Psoas muscle (tissue), 8 donors: Measurements from ENCODE around the gene RNF133. TPM values are rescaled to one million over a fixed set of nuclear protein-coding genes. Genes with fewer than 3 reads are reported as not detected.

ENCODE experiments used
- ATAC-seq, 4 donors: fragments of 200-7000 bp; cut with Tn5 transposase; one replicate each; pipeline ENCODE4 v1.9.1; 2020; ENCODE audit warnings: moderate library complexity in 3 of 4, mild to moderate bottlenecking in 2 of 4
- DNase-seq, 2 donors: peaks; one replicate each; pipeline ENCODE4 v3.0.0-alpha.2; 2020
- H3K27ac ChIP-seq: fragments of 200-600 bp; one replicate; pipeline ENCODE4 v1.8.0; 2022
- H3K27me3 ChIP-seq, 3 donors: fragments of 200-600 bp in 1 of 3; one replicate each; pipeline versions ENCODE4 v1.6.1 to v1.8.0; 2013 to 2022; ENCODE audit warnings: low read length in 2 of 3, mild to moderate bottlenecking in 2 of 3, moderate library complexity in 1 of 3; ENCODE audit not compliant: insufficient read depth in 3 of 3
- H3K36me3 ChIP-seq, 2 donors: fragments of 200-600 bp in 1 of 2; one replicate each; pipeline versions ENCODE4 v1.6.1 to v1.8.0; 2013 to 2022; ENCODE audit warnings: low read depth in 1 of 2, mild to moderate bottlenecking in 1 of 2, moderate library complexity in 1 of 2; ENCODE audit not compliant: insufficient read depth in 1 of 2
- H3K4me1 ChIP-seq: fragments of 200-600 bp; one replicate; pipeline ENCODE4 v1.8.0; 2022
- H3K4me3 ChIP-seq: fragments of 200-600 bp; one replicate; pipeline ENCODE4 v1.8.0; 2022; ENCODE audit warnings: mild to moderate bottlenecking
- H3K9me3 ChIP-seq: fragments of 200-600 bp; one replicate; pipeline ENCODE4 v1.8.0; 2022
- WGBS, 3 donors: extraction: QIAGEN DNeasy Blood & Tissue Kit; methylation state at CpG; one replicate each; pipeline versions ENCODE4 v1.1.6 to v1.1.7; 2013; 5-methylcytosine and 5-hydroxymethylcytosine counted together
- intact Hi-C, 2 donors: fragments of 100-400 bp; cut with DNase I; formaldehyde crosslinking; loops; one replicate each; pipeline versions ENCODE4 v1.11.0 to v1.14.2; 2022
- polyA plus RNA-seq, 3 donors: library from polyadenylated mRNA; stranded (reverse); fragments of 200-250 nt; gene quantifications; one replicate each; pipeline ENCODE4 v1.2.3, GENCODE V29; 2013
- total RNA-seq, 4 donors: library from RNA; stranded (reverse); fragmentation: NEBNext Ultra II Directional in 2 of 4; extraction: Animal tissue kit (Norgen Biotek cat#: 25700) in 2 of 4; gene quantifications; one replicate each; pipeline versions ENCODE4 v1.2.1 to v1.2.4, GENCODE V29; 2021 to 2023
- TF ChIP-seq, protein P1 (sequence below): fragments of 200-600 bp; IDR thresholded peaks from one replicate; pipeline ENCODE4 v1.8.0; 2022; ENCODE audit warnings: antibody characterized with exemption
- donor health status: healthy with polysubstance abuse.
- donor health status: DM: no; HTN: no; CAD: no; lungs with moderate emphysema.
- donor health status: Bipolar disorder and iron deficiency.
- donor health status: healthy.
- donor health status: DM: yes; HTN: yes; CAD: no.
- donor health status: DM: no; HTN: no; CAD: no.
- donor health status: DM: no; HTN: no; CAD: no.
- donor health status: DM: yes; HTN: yes; CAD: no.

The RNF133 gene
- total and polyA plus RNA-seq, 7 donors = 0.16 TPM; not detected in 6

DNA sequence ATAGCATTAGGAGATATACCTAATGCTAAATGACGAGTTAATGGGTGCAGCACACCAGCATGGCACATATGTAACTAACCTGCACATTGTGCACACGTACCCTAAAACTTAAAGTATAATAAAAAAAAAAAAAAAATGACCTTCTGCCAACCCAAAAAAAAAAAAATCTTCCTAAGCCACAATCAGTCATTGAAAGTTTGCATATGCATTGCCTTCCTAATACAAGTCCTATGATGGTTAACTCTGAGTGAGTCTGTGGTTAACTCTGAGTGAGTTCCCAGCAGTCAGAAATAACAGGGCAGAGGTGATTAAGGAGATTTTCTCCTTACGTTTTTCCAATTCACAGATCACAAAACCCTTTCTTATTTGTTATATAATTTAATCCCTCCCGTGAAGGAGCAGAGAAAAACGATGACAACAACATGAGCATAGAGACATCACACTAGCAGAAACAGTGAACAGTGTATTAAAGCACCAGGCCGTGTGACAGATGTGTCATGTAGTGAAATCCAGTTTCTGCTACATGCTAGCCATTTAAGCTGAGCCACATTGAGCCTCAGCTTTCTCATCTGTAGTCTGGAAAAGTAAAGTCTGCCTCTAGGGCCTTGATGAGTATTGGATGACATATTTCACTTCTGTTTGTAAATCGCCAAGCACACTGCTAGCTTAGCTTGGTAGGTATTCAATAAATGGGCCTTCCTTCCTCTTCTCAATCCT lies 11.2 kb upstream of the RNF133 start:
- H3K27me3 ChIP-seq = no peaks in the 10 kb centered on the region
- TF ChIP-seq, protein P1, sequence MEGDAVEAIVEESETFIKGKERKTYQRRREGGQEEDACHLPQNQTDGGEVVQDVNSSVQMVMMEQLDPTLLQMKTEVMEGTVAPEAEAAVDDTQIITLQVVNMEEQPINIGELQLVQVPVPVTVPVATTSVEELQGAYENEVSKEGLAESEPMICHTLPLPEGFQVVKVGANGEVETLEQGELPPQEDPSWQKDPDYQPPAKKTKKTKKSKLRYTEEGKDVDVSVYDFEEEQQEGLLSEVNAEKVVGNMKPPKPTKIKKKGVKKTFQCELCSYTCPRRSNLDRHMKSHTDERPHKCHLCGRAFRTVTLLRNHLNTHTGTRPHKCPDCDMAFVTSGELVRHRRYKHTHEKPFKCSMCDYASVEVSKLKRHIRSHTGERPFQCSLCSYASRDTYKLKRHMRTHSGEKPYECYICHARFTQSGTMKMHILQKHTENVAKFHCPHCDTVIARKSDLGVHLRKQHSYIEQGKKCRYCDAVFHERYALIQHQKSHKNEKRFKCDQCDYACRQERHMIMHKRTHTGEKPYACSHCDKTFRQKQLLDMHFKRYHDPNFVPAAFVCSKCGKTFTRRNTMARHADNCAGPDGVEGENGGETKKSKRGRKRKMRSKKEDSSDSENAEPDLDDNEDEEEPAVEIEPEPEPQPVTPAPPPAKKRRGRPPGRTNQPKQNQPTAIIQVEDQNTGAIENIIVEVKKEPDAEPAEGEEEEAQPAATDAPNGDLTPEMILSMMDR = no peak
- ATAC-seq (no peak), DNase-seq (no peak)
- no peak overlapping the region for H3K27ac ChIP-seq
- H3K4me1 ChIP-seq = no peaks in the 10 kb centered on the region
- intact Hi-C loops = no loop called here
- H3K36me3 ChIP-seq = no peaks in the 10 kb centered on the region
- no peak overlapping the region for H3K4me3 ChIP-seq
- WGBS, 3 donors = 74 to 83% (median 75%) methylated on average over 7 of the region's 7 CpGs
- no peaks in the 10 kb centered on the region for H3K9me3 ChIP-seq

DNA sequence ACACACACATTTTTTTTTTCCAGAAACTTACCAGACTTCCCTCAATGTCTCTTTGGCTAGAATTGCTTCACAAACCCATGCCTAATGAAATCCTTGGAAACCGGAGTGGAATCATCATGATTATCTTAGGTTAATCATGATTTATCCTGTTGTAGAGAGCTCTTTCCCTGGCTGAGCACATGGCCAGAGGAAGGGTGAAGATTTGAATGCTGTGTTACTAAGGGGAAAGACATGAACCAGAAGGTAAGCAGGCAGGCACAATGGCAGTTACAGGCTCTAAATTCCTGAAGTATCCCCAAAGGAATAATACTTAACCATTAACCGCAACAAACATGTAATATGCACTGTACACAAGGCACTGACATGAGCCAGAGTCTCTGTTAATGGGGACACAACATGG lies 7.9 kb upstream of the RNF133 start:
- intact Hi-C loops = no loop called here
- no peaks in the 10 kb centered on the region for H3K9me3 ChIP-seq
- no peaks in the 10 kb centered on the region for H3K4me1 ChIP-seq
- 32 to 58% (median 39%) methylated on average over 2 of the region's 2 CpGs for WGBS, 3 donors
- H3K36me3 ChIP-seq = no peaks in the 10 kb centered on the region
- H3K27me3 ChIP-seq = no peaks in the 10 kb centered on the region
- ATAC-seq = no peak
- H3K4me3 ChIP-seq = no peak overlapping the region
- TF ChIP-seq, protein P1 = no peak
- no peak overlapping the region for H3K27ac ChIP-seq
- DNase-seq = no peak

DNA sequence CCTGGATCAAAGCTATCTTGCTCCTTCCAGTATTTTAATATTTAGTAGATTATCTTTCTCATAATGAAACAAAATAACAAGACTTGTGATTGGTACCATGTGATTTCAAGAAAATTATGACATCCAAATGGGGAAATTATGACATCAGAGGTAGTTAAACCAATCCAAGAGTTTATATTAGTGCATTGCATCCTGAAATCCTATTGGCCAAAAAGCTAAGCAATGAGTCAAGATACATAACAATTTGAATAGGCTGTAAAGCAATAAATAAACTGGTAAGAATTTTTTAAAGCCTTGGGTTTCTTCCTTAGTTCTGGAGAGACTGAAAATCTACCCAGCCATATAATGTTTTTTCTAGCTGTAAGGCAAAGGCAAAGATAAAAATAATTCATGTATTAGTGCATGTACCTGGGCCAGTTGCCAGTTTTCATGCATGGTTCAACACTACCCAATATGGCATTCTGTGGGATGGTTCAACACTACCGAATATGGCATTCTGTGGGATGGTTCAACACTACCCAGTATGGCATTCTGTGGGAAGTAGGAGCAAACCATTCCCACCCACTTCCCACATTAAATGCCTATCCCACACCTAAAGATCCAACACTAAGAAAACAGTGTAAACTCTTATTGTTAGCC lies 4.1 kb upstream of the RNF133 start, which contains the start of gene RNF148:
Gene RNF148 (minus strand): TSS at position 51 of the 639 bp plus-strand sequence. CDS start 172 bp downstream, outside the sequence.
- no peak within 1 kb of the TSS for H3K4me3 ChIP-seq
- no peaks in the 10 kb centered on the region for H3K27me3 ChIP-seq
- DNase-seq (no peak), ATAC-seq (no peak)
- H3K4me1 ChIP-seq = no peaks in the 10 kb centered on the region
- H3K36me3 ChIP-seq = no peaks in the 10 kb centered on the region
- H3K9me3 ChIP-seq = no peaks in the 10 kb centered on the region
- no peak within 1 kb of the TSS for H3K27ac ChIP-seq
- TF ChIP-seq, protein P1 = no peak
- 90 to 96% (median 93%) methylated on average over 1 of the region's 1 CpG for WGBS, 3 donors
- intact Hi-C loops = no loop called here

DNA sequence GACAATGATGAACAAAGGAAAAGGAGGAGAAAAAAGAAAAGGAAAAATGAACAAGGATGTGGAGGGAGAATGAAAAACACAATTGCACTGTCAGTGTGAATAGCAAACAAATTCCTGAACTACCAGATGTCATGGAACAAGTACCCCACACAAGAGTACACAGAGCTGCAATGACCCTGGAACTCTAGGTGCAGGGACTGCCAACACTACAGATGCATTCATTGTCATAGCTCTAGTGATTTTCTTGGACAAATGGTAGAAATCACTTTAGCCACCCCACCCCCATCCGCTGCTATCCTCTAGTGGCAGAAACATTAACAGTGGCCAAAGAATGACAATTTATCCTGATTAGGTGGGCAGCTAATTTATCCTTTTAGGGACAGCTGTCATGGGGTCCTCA lies 3.1 kb downstream of the RNF133 start:
- Histone ChIP-seq H3K4me3 (no peak overlapping the region), H3K27me3 (no peaks in the 10 kb centered on the region), H3K27ac (no peak overlapping the region), H3K9me3 (no peaks in the 10 kb centered on the region), H3K4me1 (no peaks in the 10 kb centered on the region), H3K36me3 (no peaks in the 10 kb centered on the region)
- 37 to 63% (median 38%) methylated on average over 1 of the region's 1 CpG for WGBS, 3 donors
- TF ChIP-seq, protein P1 = no peak
- ATAC-seq (no peak), DNase-seq (no peak)
- intact Hi-C loops = no loop called here
